Measurements from ENCODE around the gene MRPL27. TPM values are rescaled to one million over a fixed set of nuclear protein-coding genes. Genes with fewer than 3 reads are reported as not detected.

The MRPL27 gene
- total and polyA plus RNA-seq, 2 of the 4 experiments (the other 2 are of a cell fraction): 176 to 202 TPM

- peaks cover 52% of the 10 kb centered on the region for H4K20me1 ChIP-seq (ENCODE audit: insufficient read depth, low read length)
- intact Hi-C loops (cut with micrococcal nuclease): loop anchor here (1.0 kb wide), 1 partner anchor 82 kb away; the partner anchor contains the start of gene RSAD1
- CTCF ChIA-PET: interaction anchor here (0.6 to 1.4 kb wide), 8 partner anchors 12 to 271 kb away, joined by 3 to 7 read pairs (median 4); partner anchors contain the start of gene ACSF2
- TF ChIP-seq MXI1 (IDR thresholded peaks at IDR 0.05; ENCODE audit: borderline replicate concordance, low read depth, low read length): peak; percentile 66; the same call in 1 of the 2 replicates
- no peak for TF ChIP-seq MAFK (IDR thresholded peaks at IDR 0.05; ENCODE audit: low read depth, low read length)
- TF ChIP-seq, protein P1, sequence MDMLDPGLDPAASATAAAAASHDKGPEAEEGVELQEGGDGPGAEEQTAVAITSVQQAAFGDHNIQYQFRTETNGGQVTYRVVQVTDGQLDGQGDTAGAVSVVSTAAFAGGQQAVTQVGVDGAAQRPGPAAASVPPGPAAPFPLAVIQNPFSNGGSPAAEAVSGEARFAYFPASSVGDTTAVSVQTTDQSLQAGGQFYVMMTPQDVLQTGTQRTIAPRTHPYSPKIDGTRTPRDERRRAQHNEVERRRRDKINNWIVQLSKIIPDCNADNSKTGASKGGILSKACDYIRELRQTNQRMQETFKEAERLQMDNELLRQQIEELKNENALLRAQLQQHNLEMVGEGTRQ (IDR thresholded peaks at IDR 0.05; ENCODE audit: low read depth, low read length): no peak
- peak; percentile 17; the same call in 1 of the 2 replicates for TF ChIP-seq BHLHE40 (IDR thresholded peaks at IDR 0.05; ENCODE audit: low read depth, low read length)
- no peak for TF ChIP-seq FOS (IDR thresholded peaks at IDR 0.05; ENCODE audit: low read depth, low read length)
- TF ChIP-seq POLR2A (IDR thresholded peaks at IDR 0.05; ENCODE audit: low read depth, low read length): no peak; the same call in 1 of the 2 replicates
- no peak for TF ChIP-seq RCOR1 (IDR thresholded peaks at IDR 0.05; ENCODE audit: insufficient replicate concordance, low read length)
- no peak for TF ChIP-seq NFE2L2 (IDR thresholded peaks at IDR 0.05; ENCODE audit: low read depth, low read length)
- TF ChIP-seq, protein P2, sequence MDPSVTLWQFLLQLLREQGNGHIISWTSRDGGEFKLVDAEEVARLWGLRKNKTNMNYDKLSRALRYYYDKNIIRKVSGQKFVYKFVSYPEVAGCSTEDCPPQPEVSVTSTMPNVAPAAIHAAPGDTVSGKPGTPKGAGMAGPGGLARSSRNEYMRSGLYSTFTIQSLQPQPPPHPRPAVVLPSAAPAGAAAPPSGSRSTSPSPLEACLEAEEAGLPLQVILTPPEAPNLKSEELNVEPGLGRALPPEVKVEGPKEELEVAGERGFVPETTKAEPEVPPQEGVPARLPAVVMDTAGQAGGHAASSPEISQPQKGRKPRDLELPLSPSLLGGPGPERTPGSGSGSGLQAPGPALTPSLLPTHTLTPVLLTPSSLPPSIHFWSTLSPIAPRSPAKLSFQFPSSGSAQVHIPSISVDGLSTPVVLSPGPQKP (IDR thresholded peaks at IDR 0.05; ENCODE audit: borderline replicate concordance, low read depth, low read length): no peak
- peak; percentile 90 for TF ChIP-seq CEBPB (IDR thresholded peaks at IDR 0.05; ENCODE audit: low read depth, low read length)
- TF ChIP-seq CHD1 (IDR thresholded peaks at IDR 0.05; ENCODE audit: low read depth, low read length): peak; percentile 82; the same call in 1 of the 2 replicates
- TF ChIP-seq, protein P3, sequence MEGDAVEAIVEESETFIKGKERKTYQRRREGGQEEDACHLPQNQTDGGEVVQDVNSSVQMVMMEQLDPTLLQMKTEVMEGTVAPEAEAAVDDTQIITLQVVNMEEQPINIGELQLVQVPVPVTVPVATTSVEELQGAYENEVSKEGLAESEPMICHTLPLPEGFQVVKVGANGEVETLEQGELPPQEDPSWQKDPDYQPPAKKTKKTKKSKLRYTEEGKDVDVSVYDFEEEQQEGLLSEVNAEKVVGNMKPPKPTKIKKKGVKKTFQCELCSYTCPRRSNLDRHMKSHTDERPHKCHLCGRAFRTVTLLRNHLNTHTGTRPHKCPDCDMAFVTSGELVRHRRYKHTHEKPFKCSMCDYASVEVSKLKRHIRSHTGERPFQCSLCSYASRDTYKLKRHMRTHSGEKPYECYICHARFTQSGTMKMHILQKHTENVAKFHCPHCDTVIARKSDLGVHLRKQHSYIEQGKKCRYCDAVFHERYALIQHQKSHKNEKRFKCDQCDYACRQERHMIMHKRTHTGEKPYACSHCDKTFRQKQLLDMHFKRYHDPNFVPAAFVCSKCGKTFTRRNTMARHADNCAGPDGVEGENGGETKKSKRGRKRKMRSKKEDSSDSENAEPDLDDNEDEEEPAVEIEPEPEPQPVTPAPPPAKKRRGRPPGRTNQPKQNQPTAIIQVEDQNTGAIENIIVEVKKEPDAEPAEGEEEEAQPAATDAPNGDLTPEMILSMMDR (conservative IDR thresholded peaks at IDR 0.05; ENCODE audit: low read depth, low read length): no peak
Measured at GRCh38 chr17:50396261-50397110, 23.5 kb upstream of the MRPL27 start.

More at GRCh38 chr17:50396261-50397110, 23.5 kb upstream of the MRPL27 start:
- WGBS, 2 experiments (ENCODE audit: extremely low coverage in 2 of 2, insufficient read length in 1 of 2): 0% methylated on average over 10 of the region's 30 CpGs; no CpG with 5 or more reads in 1 of the 2 experiments
- dilution Hi-C loops (cut with HindIII; ENCODE audit: low sequenced_read_pairs, unreplicated experiment): no loop called here
- H3K4me1 ChIP-seq (ENCODE audit: control insufficient read depth, insufficient read depth, low read length): peaks cover 4% of the 10 kb centered on the region
- peak overlapping the region; percentile 95 for H2AFZ ChIP-seq (replicated peaks; ENCODE audit: low read length, poor library complexity)
- H3K27me3 ChIP-seq (ENCODE audit: control insufficient read depth, insufficient read depth, low read length): no peaks in the 10 kb centered on the region
- peak overlapping the region; percentile 80 to 94 for H4K8ac ChIP-seq (ENCODE audit: low read depth in 2 of 2, low read length in 2 of 2)
- peak overlapping the region; percentile 1; the same call in 1 of the 2 replicates for H2BK120ac ChIP-seq (ENCODE audit: low read depth, low read length)
- H4K5ac ChIP-seq (ENCODE audit: low read depth, low read length): peak overlapping the region; percentile 74
- BruUV-seq (replicated peaks): no TSS peak
- peak overlapping the region; percentile 96 for H4K91ac ChIP-seq (ENCODE audit: insufficient read depth, low read depth, low read length)
- peak overlapping the region; percentile 97 for H3K23ac ChIP-seq (ENCODE audit: low read depth, low read length)
- POLR2A ChIA-PET (ENCODE audit: unreplicated experiment): interaction anchor here (0.6 to 1.3 kb wide), 3 partner anchors 14 to 83 kb away, joined by 3 to 5 read pairs (median 3); no protein-coding TSS in a partner anchor
- peak overlapping the region; percentile 92 for H3K9ac ChIP-seq (ENCODE audit: low read depth, low read length)
- H2BK15ac ChIP-seq (ENCODE audit: low read depth, low read length): no peak overlapping the region; the same call in 2 of the 3 replicates
- H2AK9ac ChIP-seq (replicated peaks; ENCODE audit: low read depth, low read length, poor library complexity): peak overlapping the region; percentile 100
- DNase-seq: peak; percentile 56
- H2AK5ac ChIP-seq (ENCODE audit: low read depth, low read length): peak overlapping the region; percentile 98
- H3K4me3 ChIP-seq (ENCODE audit: insufficient read depth, low read depth, low read length): peak overlapping the region; percentile 96
- peaks cover 31 to 40% of the 10 kb centered on the region in 2 experiments for H3K79me1 ChIP-seq (ENCODE audit: low read depth in 1 of 2, low read length in 2 of 2)
- H3K27ac ChIP-seq (ENCODE audit: insufficient read depth, low read length): peak overlapping the region; percentile 79
- 0 out of 2 replicates have a peak, but pooled peaks cover 2% of the 10 kb centered on the region for H3K9me3 ChIP-seq (ENCODE audit: control insufficient read depth, insufficient read depth, low read length)
- peak overlapping the region; percentile 95 for H3K14ac ChIP-seq (replicated peaks; ENCODE audit: low read depth, low read length)
- H3K4me2 ChIP-seq (ENCODE audit: low read depth, low read length): peak overlapping the region; percentile 96
- in situ Hi-C loops (cut with MboI; ENCODE audit: low sequenced_read_pairs): no loop called here
- 0 out of 2 replicates have a peak overlapping the region, but pooled peaks have one; percentile 5 for H3K18ac ChIP-seq (ENCODE audit: low read depth, low read length)
- ATAC-seq (ENCODE audit: low read depth): peak; percentile 40
- peaks cover 16% of the 10 kb centered on the region; the same call in 1 of the 2 replicates for H3K9me1 ChIP-seq (ENCODE audit: insufficient read depth, low read length)
- peak overlapping the region; percentile 65 for H2BK5ac ChIP-seq (ENCODE audit: low read depth, low read length, poor library complexity, severe bottlenecking)
- peak overlapping the region; percentile 99 for H3K4ac ChIP-seq (ENCODE audit: low read depth, low read length)
- H2BK20ac ChIP-seq (ENCODE audit: low read depth, low read length): no peak overlapping the region
- peaks cover 34% of the 10 kb centered on the region for H3K36me3 ChIP-seq (ENCODE audit: control insufficient read depth, insufficient read depth, low read length)
- H3K56ac ChIP-seq (ENCODE audit: extremely low read depth, insufficient read depth, low read length): peak overlapping the region; percentile 91
